Ishikawa (cell line): ENCODE results near the gene SMPD3.

Experiments
- CEBPB ChIP-seq: IDR thresholded peaks from 2 replicates; pipeline ENCODE4 v1.6.1; 2012
- CREB1 ChIP-seq: IDR thresholded peaks from 2 replicates; pipeline ENCODE4 v1.6.1; 2012; ENCODE audit warnings: low read depth
- EGR1 ChIP-seq: IDR thresholded peaks from 2 replicates; pipeline ENCODE4 v1.6.1; 2012
- EP300 ChIP-seq: IDR thresholded peaks from 2 replicates; pipeline ENCODE4 v1.6.1; 2012; ENCODE audit warnings: borderline replicate concordance
- FOXM1 ChIP-seq: IDR thresholded peaks from 2 replicates; pipeline ENCODE4 v1.6.1; 2012; ENCODE audit warnings: low read depth, borderline replicate concordance
- MAX ChIP-seq: IDR thresholded peaks from 2 replicates; pipeline ENCODE4 v1.6.1; 2012
- NFIC ChIP-seq: IDR thresholded peaks from 2 replicates; pipeline ENCODE4 v1.6.1; 2012
- RAD21 ChIP-seq: IDR thresholded peaks from 2 replicates; pipeline ENCODE4 v1.6.1; 2012; ENCODE audit warnings: low read depth
- REST ChIP-seq: IDR thresholded peaks from 2 replicates; pipeline ENCODE4 v1.6.1; 2012; ENCODE audit warnings: low read depth, mild to moderate bottlenecking
- TAF1 ChIP-seq: IDR thresholded peaks from 2 replicates; pipeline ENCODE4 v1.6.1; 2012; ENCODE audit warnings: low read depth, mild to moderate bottlenecking
- TCF12 ChIP-seq: IDR thresholded peaks from 2 replicates; pipeline ENCODE4 v1.6.1; 2012; ENCODE audit warnings: low read depth
- TEAD4 ChIP-seq: IDR thresholded peaks from 2 replicates; pipeline ENCODE4 v1.6.1; 2012
- USF1 ChIP-seq: IDR thresholded peaks from 2 replicates; pipeline ENCODE4 v1.6.1; 2012
- YY1 ChIP-seq: IDR thresholded peaks from 2 replicates; pipeline ENCODE4 v1.6.1; 2012; ENCODE audit warnings: low read depth
- ZBTB7A ChIP-seq: IDR thresholded peaks from 2 replicates; pipeline ENCODE4 v1.6.1; 2012; ENCODE audit warnings: low read depth

SMPD3 gene

GRCh38 chr16:68389750-68390371 is 58.4 kb downstream of the SMPD3 start:
- TF ChIP-seq RAD21 (no peak), ZBTB7A (no peak), CEBPB (no peak), REST (no peak), MAX (no peak), EP300 (no peak), TCF12 (no peak), USF1 (no peak), FOXM1 (no peak), YY1 (no peak), NFIC (no peak), TEAD4 (no peak), CREB1 (no peak)

- no peak for TF ChIP-seq CREB1
- no peak for TF ChIP-seq ZBTB7A
- TF ChIP-seq TEAD4: no peak
- TF ChIP-seq TAF1: no peak
- TF ChIP-seq REST: no peak
These were observed 59.3 kb downstream of the SMPD3 start for GRCh38 chr16:68389006-68389405.

GRCh38 chr16:68388124-68388523 is 60.2 kb downstream of the SMPD3 start:
- TF ChIP-seq TCF12 (no peak), TEAD4 (no peak), CEBPB (no peak), EGR1 (no peak), NFIC (no peak), FOXM1 (no peak), RAD21 (no peak), TAF1 (no peak), REST (no peak), USF1 (no peak), YY1 (no peak), ZBTB7A (no peak), MAX (no peak), CREB1 (no peak), EP300 (no peak)

GRCh38 chr16:68387301-68387700 is 61.0 kb downstream of the SMPD3 start:
- TF ChIP-seq TAF1: no peak
- no peak for TF ChIP-seq TCF12
- TF ChIP-seq EP300: no peak
- TF ChIP-seq TEAD4: no peak
- no peak for TF ChIP-seq CREB1
- TF ChIP-seq ZBTB7A: no peak
- no peak for TF ChIP-seq CEBPB
- TF ChIP-seq MAX: no peak
- no peak for TF ChIP-seq FOXM1
- TF ChIP-seq EGR1: no peak
- TF ChIP-seq REST: no peak
- TF ChIP-seq NFIC: no peak
- no peak for TF ChIP-seq YY1
- no peak for TF ChIP-seq USF1
- TF ChIP-seq RAD21: no peak
